Activated naive CD4-positive, alpha-beta T cell treated with anti-CD3 and anti-CD28 coated beads for 36 hours (primary cell): ENCODE data around the gene DCBLD1. TPM values are rescaled to one million over a fixed set of nuclear protein-coding genes. Genes with fewer than 3 reads are reported as not detected.

ENCODE experiments used
- CTCF ChIA-PET: fragments of 350-600 bp; sonication (Branson Sonifier 250); formaldehyde crosslinking; loops from one replicate; lab custom pipeline; 2021; ENCODE audit warnings: antibody characterized with exemption; lab: Charles Lee
- DNase-seq: peaks from one replicate; pipeline ENCODE4 v3.0.0-alpha.2; 2020
- H3K27ac Mint-ChIP-seq: one replicate; pipeline ENCODE4 v1.8.0; 2021; ENCODE audit warnings: mild to moderate bottlenecking, mixed read lengths
- H3K27me3 Mint-ChIP-seq: one replicate; pipeline ENCODE4 v1.8.0; 2021; ENCODE audit warnings: low read depth, mixed read lengths
- H3K36me3 Mint-ChIP-seq: one replicate; pipeline ENCODE4 v1.8.0; 2021; ENCODE audit warnings: low read depth, mixed read lengths
- H3K4me1 Mint-ChIP-seq: one replicate; pipeline ENCODE4 v1.8.0; 2021; ENCODE audit warnings: low read depth, mixed read lengths
- H3K4me3 Mint-ChIP-seq: one replicate; pipeline ENCODE4 v1.8.0; 2021; ENCODE audit warnings: mild to moderate bottlenecking, moderate library complexity, mixed read lengths
- H3K9me3 Mint-ChIP-seq: one replicate; pipeline ENCODE4 v1.8.0; 2021; ENCODE audit warnings: mixed read lengths
- intact Hi-C: fragments of 100-400 bp; cut with micrococcal nuclease; formaldehyde crosslinking; loops from one replicate; pipeline ENCODE4 v1.15.1; 2023
- total RNA-seq, 2 experiments: library from RNA; stranded (reverse); gene quantifications; one replicate each; pipeline ENCODE4 v1.2.3, GENCODE V29; 2021

Gene DCBLD1
- total RNA-seq, 2 experiments from 2014 or later: 1.1 to 1.4 TPM

DNA sequence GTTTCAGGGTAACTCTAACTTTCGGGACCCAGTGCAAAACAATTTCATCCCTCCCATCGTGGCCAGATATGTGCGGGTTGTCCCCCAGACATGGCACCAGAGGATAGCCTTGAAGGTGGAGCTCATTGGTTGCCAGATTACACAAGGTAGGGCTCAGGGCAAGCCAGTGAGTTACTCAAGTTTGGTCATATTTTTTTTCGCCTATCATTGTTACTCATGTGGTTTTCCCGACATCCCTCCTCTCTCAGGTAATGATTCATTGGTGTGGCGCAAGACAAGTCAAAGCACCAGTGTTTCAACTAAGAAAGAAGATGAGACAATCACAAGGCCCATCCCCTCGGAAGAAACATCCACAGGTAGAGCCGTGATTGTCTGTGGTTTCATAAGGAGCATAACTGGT, 58.2 kb downstream of the DCBLD1 start:
- H3K36me3 Mint-ChIP-seq: no peaks in the 10 kb centered on the region
- intact Hi-C loops: loop anchor here (10.0 kb wide), 1 partner anchor 1286 kb away; the partner anchor contains the start of gene TSPYL4
- no peaks in the 10 kb centered on the region for H3K27me3 Mint-ChIP-seq
- no peak overlapping the region for H3K27ac Mint-ChIP-seq
- H3K4me1 Mint-ChIP-seq: no peaks in the 10 kb centered on the region
- CTCF ChIA-PET: no interaction called here
- H3K9me3 Mint-ChIP-seq: no peaks in the 10 kb centered on the region
- DNase-seq: no peak
- no peak overlapping the region for H3K4me3 Mint-ChIP-seq

DNA sequence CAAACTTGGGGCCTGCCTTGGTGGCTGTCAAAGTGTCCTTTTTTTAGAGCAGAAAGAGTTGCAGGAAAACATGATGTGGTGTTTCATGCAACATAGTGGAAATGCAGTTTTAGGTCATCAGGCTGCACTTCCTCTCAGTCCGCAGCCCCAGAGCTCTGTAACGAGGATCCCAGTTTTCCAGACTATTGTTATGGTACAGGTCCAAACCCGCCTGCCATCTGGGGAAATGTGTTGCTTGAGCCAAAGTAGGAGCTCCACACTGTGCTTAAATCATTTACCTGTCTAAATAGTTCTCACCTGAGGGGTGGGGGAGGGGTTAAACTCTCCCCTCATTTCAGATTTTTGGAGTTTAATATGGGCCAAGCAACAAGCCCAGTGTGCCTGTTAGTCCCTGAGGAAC, 60.0 kb downstream of the DCBLD1 start:
- intact Hi-C loops: loop anchor here (10.0 kb wide), 1 partner anchor 1288 kb away; the partner anchor contains the start of gene TSPYL4
- H3K4me3 Mint-ChIP-seq: no peak overlapping the region
- peaks cover 2% of the 10 kb centered on the region for H3K36me3 Mint-ChIP-seq
- CTCF ChIA-PET: no interaction called here
- DNase-seq: no peak
- no peak overlapping the region for H3K27ac Mint-ChIP-seq
- H3K9me3 Mint-ChIP-seq: no peaks in the 10 kb centered on the region
- peaks cover 6% of the 10 kb centered on the region for H3K4me1 Mint-ChIP-seq
- peaks cover 5% of the 10 kb centered on the region for H3K27me3 Mint-ChIP-seq

DNA sequence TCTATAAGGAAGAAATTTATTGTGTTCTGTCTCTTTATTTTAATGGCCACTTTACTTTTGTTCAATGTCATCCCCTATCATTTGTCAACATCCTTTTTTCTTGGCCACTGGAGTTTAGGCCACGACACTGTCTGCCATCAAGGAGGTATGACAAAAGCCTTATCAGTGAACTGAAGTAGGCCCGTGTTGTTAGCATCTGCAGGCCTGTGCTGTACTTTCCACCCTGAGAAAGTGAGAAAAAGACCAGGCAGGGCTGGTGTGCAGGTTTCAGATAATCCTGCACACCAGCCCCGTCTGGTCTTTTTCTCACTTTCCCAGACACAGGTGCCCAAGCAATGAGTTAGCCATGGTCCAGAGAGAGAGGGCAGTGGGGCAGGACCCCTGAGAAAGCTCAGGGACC, 62.2 kb downstream of the DCBLD1 start:
- H3K27me3 Mint-ChIP-seq: peaks cover 6% of the 10 kb centered on the region

DNA sequence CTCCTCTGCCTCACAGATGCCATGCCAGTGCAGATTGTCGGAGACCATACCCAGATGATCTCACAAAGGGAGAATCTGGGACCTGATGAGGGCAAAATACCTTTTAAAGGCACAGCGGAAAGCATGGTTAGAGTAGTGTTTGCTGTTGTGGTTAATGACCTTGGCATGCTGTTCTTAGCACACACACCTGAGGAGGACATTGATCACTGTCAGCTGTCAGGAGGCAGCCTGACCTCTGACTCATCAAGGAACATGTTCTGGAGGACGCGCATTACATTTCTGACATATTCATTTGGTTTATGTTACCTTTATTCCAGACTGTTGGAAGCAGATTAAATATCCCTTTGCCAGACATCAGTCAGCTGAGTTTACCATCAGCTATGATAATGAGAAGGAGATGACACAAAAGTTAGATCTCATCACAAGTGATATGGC, 62.7 kb downstream of the DCBLD1 start:
- CTCF ChIA-PET: interaction anchor here (1.0 to 1.5 kb wide), 2 partner anchors 12 to 95 kb away, joined by 4 to 6 read pairs; no protein-coding TSS in a partner anchor
- peaks cover 6% of the 10 kb centered on the region for H3K27me3 Mint-ChIP-seq
- peaks cover 28% of the 10 kb centered on the region for H3K4me1 Mint-ChIP-seq
- no peak overlapping the region for H3K4me3 Mint-ChIP-seq
- H3K9me3 Mint-ChIP-seq: no peaks in the 10 kb centered on the region
- peaks cover 2% of the 10 kb centered on the region for H3K36me3 Mint-ChIP-seq
- H3K27ac Mint-ChIP-seq: no peak overlapping the region
- intact Hi-C loops: loop anchor here (10.0 kb wide), 1 partner anchor 1290 kb away; the partner anchor contains the start of gene TSPYL4
- DNase-seq: no peak

More for the DNA sequence above, 62.2 kb downstream of the DCBLD1 start:
- intact Hi-C loops: loop anchor here (10.0 kb wide), 1 partner anchor 1290 kb away; the partner anchor contains the start of gene TSPYL4
- Mint-ChIP-seq H3K4me1 (peaks cover 24% of the 10 kb centered on the region), H3K27ac (no peak overlapping the region), H3K9me3 (no peaks in the 10 kb centered on the region), H3K36me3 (peaks cover 2% of the 10 kb centered on the region), H3K4me3 (no peak overlapping the region)
- no peak for DNase-seq
- CTCF ChIA-PET: no interaction called here

DNA sequence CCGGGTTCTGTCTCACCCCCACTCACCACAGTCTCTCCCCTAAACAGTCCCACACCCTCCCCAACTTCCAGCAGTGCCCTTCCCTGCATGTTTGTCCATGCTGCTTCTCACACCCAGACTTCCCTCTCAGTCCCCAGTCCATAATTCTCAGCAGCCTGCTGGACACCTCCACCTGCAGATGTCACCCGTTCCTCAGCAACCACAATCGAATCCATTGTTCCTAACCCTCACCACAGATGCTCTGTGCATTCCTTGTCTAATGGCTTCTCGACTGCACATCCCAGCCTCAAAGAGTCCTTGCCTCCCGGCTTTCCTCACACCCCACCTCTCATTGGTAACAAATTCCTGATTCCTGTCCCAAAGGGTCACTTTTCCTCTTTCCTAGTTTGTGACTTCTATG, 64.2 kb downstream of the DCBLD1 start:
- no peak for DNase-seq

DNA sequence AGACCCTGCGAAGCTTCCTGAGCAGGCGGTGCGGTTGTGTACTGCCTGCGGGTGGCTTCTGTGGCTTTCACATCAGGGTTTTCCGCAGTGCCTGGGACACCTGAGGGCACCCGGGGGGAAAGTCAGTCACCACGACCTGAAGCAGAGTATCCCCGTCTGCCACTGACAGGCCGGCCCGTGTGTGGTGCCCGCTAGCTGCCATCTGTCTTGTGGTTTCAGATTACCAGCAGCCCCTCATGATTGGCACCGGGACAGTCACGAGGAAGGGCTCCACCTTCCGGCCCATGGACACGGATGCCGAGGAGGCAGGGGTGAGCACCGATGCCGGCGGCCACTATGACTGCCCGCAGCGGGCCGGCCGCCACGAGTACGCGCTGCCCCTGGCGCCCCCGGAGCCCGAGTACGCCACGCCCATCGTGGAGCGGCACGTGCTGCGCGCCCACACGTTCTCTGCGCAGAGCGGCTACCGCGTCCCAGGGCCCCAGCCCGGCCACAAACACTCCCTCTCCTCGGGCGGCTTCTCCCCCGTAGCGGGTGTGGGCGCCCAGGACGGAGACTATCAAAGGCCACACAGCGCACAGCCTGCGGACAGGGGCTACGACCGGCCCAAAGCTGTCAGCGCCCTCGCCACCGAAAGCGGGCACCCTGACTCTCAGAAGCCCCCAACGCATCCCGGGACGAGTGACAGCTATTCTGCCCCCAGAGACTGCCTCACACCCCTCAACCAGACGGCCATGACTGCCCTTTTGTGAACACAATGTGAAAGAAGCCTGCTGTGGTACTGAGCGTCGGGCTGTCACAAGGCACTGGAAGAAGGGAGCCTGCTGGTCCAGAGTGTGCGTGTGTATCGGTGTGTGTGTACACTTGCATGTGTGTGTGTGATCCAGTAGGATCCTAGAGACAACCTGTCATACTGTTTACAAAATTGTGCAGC, 65.5 kb downstream of the DCBLD1 start:
- DNase-seq: peak; percentile 52
- intact Hi-C loops: loop anchor here (1.0 to 10.0 kb wide), 4 partner anchors 66 to 1293 kb away; partner anchors contain the start of genes DCBLD1, NUS1 and TSPYL4
- H3K9me3 Mint-ChIP-seq: no peaks in the 10 kb centered on the region
- peaks cover 37% of the 10 kb centered on the region for H3K4me1 Mint-ChIP-seq
- H3K36me3 Mint-ChIP-seq: peaks cover 2% of the 10 kb centered on the region
- CTCF ChIA-PET: interaction anchor here (0.7 to 1.9 kb wide), 6 partner anchors 9 to 75 kb away, joined by 3 to 6 read pairs (median 3); no protein-coding TSS in a partner anchor
- peaks cover 6% of the 10 kb centered on the region for H3K27me3 Mint-ChIP-seq
- no peak overlapping the region for H3K27ac Mint-ChIP-seq
- peak overlapping the region; percentile 67 for H3K4me3 Mint-ChIP-seq

More for the DNA sequence above, 64.2 kb downstream of the DCBLD1 start:
- Mint-ChIP-seq H3K9me3 (no peaks in the 10 kb centered on the region), H3K27me3 (peaks cover 6% of the 10 kb centered on the region), H3K4me1 (peaks cover 37% of the 10 kb centered on the region), H3K36me3 (peaks cover 2% of the 10 kb centered on the region), H3K27ac (no peak overlapping the region), H3K4me3 (no peak overlapping the region)
- CTCF ChIA-PET: interaction anchor here (1.4 to 1.9 kb wide), 2 partner anchors 16 to 58 kb away, joined by 4 to 6 read pairs; no protein-coding TSS in a partner anchor
- intact Hi-C loops: loop anchor here (10.0 kb wide), 1 partner anchor 1292 kb away; the partner anchor contains the start of gene TSPYL4

DNA sequence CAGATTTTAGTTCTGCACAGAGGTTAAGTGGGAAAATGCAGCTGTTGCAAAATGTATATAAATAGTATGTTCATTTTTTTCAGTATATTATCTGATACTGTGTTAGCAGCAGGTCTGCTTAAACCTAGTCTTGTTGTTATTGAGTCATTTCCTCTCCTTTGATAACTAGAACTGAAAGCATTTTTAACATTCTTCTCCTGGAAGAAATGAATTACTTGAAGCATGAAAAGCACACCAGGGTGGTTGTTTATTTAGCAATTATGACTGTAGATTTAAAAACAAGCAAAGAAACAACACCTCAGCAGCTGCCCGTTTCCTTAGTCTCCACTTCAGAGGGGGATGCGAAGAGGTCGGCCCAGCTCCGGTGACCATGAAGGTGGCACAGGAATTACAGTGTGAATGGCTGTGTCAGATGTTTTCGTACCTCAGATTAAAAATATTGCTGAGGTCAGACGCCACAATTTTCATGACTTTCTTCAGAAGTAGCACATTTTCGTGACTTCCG, 66.4 kb downstream of the DCBLD1 start:
- Mint-ChIP-seq H3K4me1 (peaks cover 37% of the 10 kb centered on the region), H3K9me3 (no peaks in the 10 kb centered on the region), H3K4me3 (peak overlapping the region; percentile 67), H3K36me3 (peaks cover 2% of the 10 kb centered on the region), H3K27ac (no peak overlapping the region), H3K27me3 (peaks cover 6% of the 10 kb centered on the region)
- DNase-seq: peak; percentile 38
- intact Hi-C loops: loop anchor here (1.0 to 10.0 kb wide), 6 partner anchors 20 to 1294 kb away; partner anchors contain the start of genes DCBLD1, GOPC, NUS1 and TSPYL4
- CTCF ChIA-PET: interaction anchor here (0.5 to 3.5 kb wide), 9 partner anchors 9 to 571 kb away, joined by 3 to 16 read pairs (median 3); no protein-coding TSS in a partner anchor

DNA sequence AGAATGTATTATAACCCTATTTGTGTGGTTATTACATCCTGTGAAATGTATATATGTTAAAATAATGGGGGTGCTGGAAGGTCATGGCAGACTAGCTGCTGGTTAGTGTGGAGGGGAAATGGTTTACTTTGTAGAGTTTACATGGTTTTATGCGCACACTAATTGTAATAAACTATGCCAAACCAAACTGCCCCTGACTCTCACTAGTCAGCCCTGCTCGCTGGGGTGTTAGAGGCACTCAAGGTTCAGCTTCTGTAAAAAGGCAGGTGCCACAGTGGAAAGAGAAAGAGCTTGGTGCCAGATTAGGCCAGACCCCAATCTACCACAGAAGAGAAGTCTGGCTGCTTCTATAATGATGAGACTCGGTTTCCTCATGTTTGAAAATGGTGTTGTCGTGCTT, 67.1 kb downstream of the DCBLD1 start:
- peaks cover 2% of the 10 kb centered on the region for H3K36me3 Mint-ChIP-seq
- peaks cover 37% of the 10 kb centered on the region for H3K4me1 Mint-ChIP-seq
- H3K9me3 Mint-ChIP-seq: no peaks in the 10 kb centered on the region
- H3K4me3 Mint-ChIP-seq: no peak overlapping the region
- CTCF ChIA-PET: interaction anchor here (0.7 to 3.5 kb wide), 4 partner anchors 51 to 100 kb away, joined by 3 to 16 read pairs (median 4); no protein-coding TSS in a partner anchor
- intact Hi-C loops: loop anchor here (1.0 to 10.0 kb wide), 4 partner anchors 20 to 1295 kb away; partner anchors contain the start of genes GOPC, NUS1 and TSPYL4
- H3K27ac Mint-ChIP-seq: no peak overlapping the region
- DNase-seq: peak; percentile 16
- peaks cover 6% of the 10 kb centered on the region for H3K27me3 Mint-ChIP-seq

DNA sequence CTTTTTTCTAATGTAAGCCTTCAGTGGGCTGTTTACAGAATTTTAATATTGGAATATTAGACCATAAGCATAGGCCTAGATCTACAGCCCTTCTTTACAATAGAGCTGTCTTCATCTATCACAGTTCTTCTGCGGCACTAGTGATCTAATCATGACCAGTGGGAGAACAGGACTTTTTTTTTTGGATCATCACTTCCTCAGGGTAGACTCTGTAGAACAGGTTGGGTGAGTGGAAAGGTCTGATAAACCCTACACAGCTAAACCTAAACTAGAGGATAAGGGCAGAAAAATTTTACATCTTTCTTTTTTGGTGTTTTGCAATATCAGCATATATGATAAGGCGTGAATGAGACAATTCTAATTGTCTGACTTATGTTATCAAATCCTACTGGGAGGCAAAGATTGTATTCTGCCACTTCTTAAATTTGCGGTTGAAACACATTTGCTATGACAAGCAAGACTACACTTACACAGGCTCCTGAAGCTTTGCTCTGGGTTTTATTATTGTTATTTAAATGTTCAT, 67.7 kb downstream of the DCBLD1 start:
- Mint-ChIP-seq H3K4me3 (no peak overlapping the region), H3K36me3 (peaks cover 2% of the 10 kb centered on the region), H3K9me3 (no peaks in the 10 kb centered on the region), H3K27ac (no peak overlapping the region), H3K4me1 (peaks cover 37% of the 10 kb centered on the region), H3K27me3 (peaks cover 6% of the 10 kb centered on the region)
- CTCF ChIA-PET: interaction anchor here (1.1 to 3.5 kb wide), 2 partner anchors 54 to 100 kb away, joined by 4 to 16 read pairs; no protein-coding TSS in a partner anchor
- no peak for DNase-seq
- intact Hi-C loops: no loop called here

DNA sequence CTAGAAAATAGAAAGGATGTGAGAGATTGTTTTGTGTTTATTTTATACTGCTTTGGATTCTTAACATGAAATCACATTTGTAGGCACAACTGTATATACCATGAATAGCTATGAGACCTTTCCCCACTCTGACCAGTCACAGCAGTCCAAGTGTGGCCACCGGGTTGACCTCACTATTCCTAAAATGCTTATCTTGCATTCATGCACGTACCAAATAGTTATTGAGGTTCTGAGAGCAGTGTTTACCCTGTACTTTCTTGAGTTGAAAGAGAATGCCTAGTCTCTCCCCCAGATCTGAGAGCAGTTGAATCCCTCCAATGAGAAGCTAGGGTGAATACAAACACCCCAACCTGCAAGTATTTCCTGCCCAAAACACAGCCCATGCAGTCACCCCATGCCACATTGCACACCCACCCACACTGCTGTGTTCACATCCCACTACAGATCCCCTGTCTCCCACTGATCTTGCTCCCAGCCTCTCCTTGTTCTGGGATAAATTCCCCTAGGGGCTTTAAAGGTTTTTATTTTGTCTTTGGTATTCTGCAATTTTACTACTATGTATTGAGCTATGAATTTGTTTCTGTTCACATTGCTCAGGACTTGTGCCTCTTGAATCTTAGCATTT, 68.3 kb downstream of the DCBLD1 start:
- Mint-ChIP-seq H3K4me3 (no peak overlapping the region), H3K27me3 (peaks cover 6% of the 10 kb centered on the region), H3K27ac (no peak overlapping the region), H3K36me3 (peaks cover 2% of the 10 kb centered on the region), H3K4me1 (peaks cover 37% of the 10 kb centered on the region), H3K9me3 (no peaks in the 10 kb centered on the region)
- no peak for DNase-seq
- intact Hi-C loops: no loop called here
- CTCF ChIA-PET: interaction anchor here (1.0 to 3.5 kb wide), 3 partner anchors 69 to 101 kb away, joined by 3 to 16 read pairs (median 8); no protein-coding TSS in a partner anchor

DNA sequence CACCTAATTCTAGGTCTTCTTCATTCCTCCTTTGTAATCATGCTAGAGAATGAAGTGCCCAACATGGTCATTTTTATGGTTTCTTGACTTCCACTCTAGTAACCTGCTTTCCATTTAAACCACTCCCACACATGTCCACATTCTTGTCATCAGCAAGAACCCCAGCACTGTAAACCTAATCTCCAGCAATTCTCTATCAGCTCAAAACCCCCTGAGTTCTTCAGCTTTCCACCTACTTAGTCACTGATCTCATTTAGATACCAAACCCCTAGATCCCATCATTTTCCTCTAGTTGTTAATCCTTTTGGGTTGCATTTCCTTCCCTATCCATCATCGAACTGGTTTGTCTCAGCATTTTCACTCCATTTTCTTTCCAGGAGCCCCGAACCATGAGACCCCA, 70.1 kb downstream of the DCBLD1 start:
- Mint-ChIP-seq H3K27ac (no peak overlapping the region), H3K4me1 (peaks cover 30% of the 10 kb centered on the region), H3K36me3 (no peaks in the 10 kb centered on the region), H3K27me3 (peaks cover 2% of the 10 kb centered on the region), H3K9me3 (no peaks in the 10 kb centered on the region), H3K4me3 (no peak overlapping the region)
- DNase-seq: no peak
- CTCF ChIA-PET: interaction anchor here (0.7 to 1.3 kb wide), 4 partner anchors 15 to 103 kb away, joined by 3 to 7 read pairs (median 4); no protein-coding TSS in a partner anchor
- intact Hi-C loops: no loop called here
